Osteoblast (primary cell): ENCODE measurements around the gene ZNF521. TPM values are rescaled to one million over a fixed set of nuclear protein-coding genes. Genes with fewer than 3 reads are reported as not detected.

Experiments
- DNase-seq: peaks from one replicate; pipeline ENCODE4 v3.0.0; 2011; ENCODE audit warnings: low spot score, mixed read lengths; ENCODE audit not compliant: insufficient read length; ENCODE audit errors: missing footprints
- H2AFZ ChIP-seq: 2 replicates; pipeline ENCODE4 v1.6.0; 2011; ENCODE audit warnings: mild to moderate bottlenecking, low read length
- H3K27ac ChIP-seq: 2 replicates; pipeline ENCODE4 v1.5.1; 2011; ENCODE audit warnings: mild to moderate bottlenecking, low read depth, low read length, moderate library complexity
- H3K27me3 ChIP-seq: 2 replicates; pipeline ENCODE4 v1.6.0; 2012; ENCODE audit warnings: mild to moderate bottlenecking, control low read depth, inconsistent platforms, low read length, moderate library complexity; ENCODE audit not compliant: insufficient read depth
- H3K36me3 ChIP-seq: 2 replicates; pipeline ENCODE4 v1.5.1; 2011; ENCODE audit warnings: mild to moderate bottlenecking, low read length, control low read depth, moderate library complexity; ENCODE audit not compliant: insufficient read depth
- H3K4me1 ChIP-seq: 2 replicates; pipeline ENCODE4 v1.5.1; 2011; ENCODE audit warnings: mild to moderate bottlenecking, low read length, control low read depth, moderate library complexity; ENCODE audit not compliant: insufficient read depth
- H3K4me2 ChIP-seq: 2 replicates; pipeline ENCODE4 v1.6.0; 2011; ENCODE audit warnings: mild to moderate bottlenecking, low read length; ENCODE audit not compliant: insufficient read depth
- H3K4me3 ChIP-seq: fragments of 200-600 bp; sonication (generic); 3 replicates; pipeline ENCODE4 v1.5.1; 2012; ENCODE audit warnings: mild to moderate bottlenecking, low read length, inconsistent platforms; ENCODE audit not compliant: insufficient read depth
- H3K79me2 ChIP-seq: 2 replicates; pipeline ENCODE4 v1.6.0; 2012; ENCODE audit warnings: mild to moderate bottlenecking, low read length, control low read depth, inconsistent platforms; ENCODE audit not compliant: insufficient read depth
- H3K9me3 ChIP-seq: 2 replicates; pipeline ENCODE4 v1.5.1; 2011; ENCODE audit warnings: low read depth, low read length, control low read depth
- H4K20me1 ChIP-seq: 2 replicates; pipeline ENCODE4 v1.6.0; 2012; ENCODE audit warnings: mild to moderate bottlenecking, low read length, control low read depth; ENCODE audit not compliant: insufficient read depth
- CTCF ChIP-seq: IDR thresholded peaks from 2 replicates; pipeline ENCODE4 v1.5.1; 2011; ENCODE audit warnings: mild to moderate bottlenecking, low read depth, low read length, moderate library complexity; ENCODE audit errors: extremely low read depth
- total RNA-seq: library from RNA; depleted of rRNA; stranded (reverse); fragments of >200 nt; gene quantifications from 2 replicates; pipeline ENCODE4 v1.2.3, GENCODE V29; 2012

Gene ZNF521
- total RNA-seq, 1 donor, result 27.5 TPM

GRCh38 chr18:25282282-25282681, 69.7 kb downstream of the ZNF521 start:
- Histone ChIP-seq H3K79me2 (no peaks in the 10 kb centered on the region), H3K27ac (no peak overlapping the region), H3K27me3 (no peaks in the 10 kb centered on the region), H3K4me2 (no peak overlapping the region), H2AFZ (no peak overlapping the region), H3K36me3 (no peaks in the 10 kb centered on the region), H4K20me1 (no peaks in the 10 kb centered on the region), H3K4me1 (peaks cover 19% of the 10 kb centered on the region), H3K4me3 (no peak overlapping the region), H3K9me3 (no peaks in the 10 kb centered on the region)
- TF ChIP-seq CTCF, result no peak
- no peak for DNase-seq

GRCh38 chr18:25281556-25281955, 70.4 kb downstream of the ZNF521 start:
- Histone ChIP-seq H4K20me1 (no peaks in the 10 kb centered on the region), H3K4me3 (no peak overlapping the region), H3K4me2 (no peak overlapping the region), H3K36me3 (no peaks in the 10 kb centered on the region), H2AFZ (no peak overlapping the region), H3K4me1 (peaks cover 19% of the 10 kb centered on the region), H3K79me2 (no peaks in the 10 kb centered on the region), H3K9me3 (no peaks in the 10 kb centered on the region), H3K27ac (no peak overlapping the region), H3K27me3 (no peaks in the 10 kb centered on the region)
- DNase-seq, result no peak
- no peak for TF ChIP-seq CTCF

GRCh38 chr18:25279961-25280360, 72.0 kb downstream of the ZNF521 start:
- H3K4me2 ChIP-seq, result no peak overlapping the region
- H3K4me3 ChIP-seq, result no peak overlapping the region
- H3K4me1 ChIP-seq, result peaks cover 15% of the 10 kb centered on the region
- no peak overlapping the region for H2AFZ ChIP-seq
- no peaks in the 10 kb centered on the region for H3K9me3 ChIP-seq
- DNase-seq, result no peak
- no peak for TF ChIP-seq CTCF
- no peaks in the 10 kb centered on the region for H3K36me3 ChIP-seq
- H4K20me1 ChIP-seq, result no peaks in the 10 kb centered on the region
- no peak overlapping the region for H3K27ac ChIP-seq
- H3K27me3 ChIP-seq, result no peaks in the 10 kb centered on the region
- H3K79me2 ChIP-seq, result no peaks in the 10 kb centered on the region

DNA sequence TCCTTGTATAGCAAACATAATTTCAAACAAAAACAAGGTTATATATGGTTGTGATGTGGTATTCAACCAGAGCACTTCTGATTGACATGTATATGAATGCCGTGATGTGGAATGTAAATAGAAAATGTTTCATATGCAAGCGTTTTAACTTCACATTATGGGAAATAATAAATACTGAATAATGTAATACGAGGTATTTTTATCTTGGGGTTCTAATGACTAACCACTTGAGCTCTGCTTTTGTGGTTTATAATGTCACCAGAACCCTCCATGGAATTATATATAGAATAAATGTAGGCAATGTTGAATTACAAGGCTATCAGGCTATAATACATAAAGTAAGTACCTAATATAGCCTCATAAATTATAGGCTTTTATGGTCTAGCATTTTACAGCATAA, 72.4 kb downstream of the ZNF521 start:
- no peaks in the 10 kb centered on the region for H3K79me2 ChIP-seq
- H3K36me3 ChIP-seq, result no peaks in the 10 kb centered on the region
- no peak overlapping the region for H3K4me3 ChIP-seq
- no peak overlapping the region for H3K27ac ChIP-seq
- no peak for DNase-seq
- TF ChIP-seq CTCF, result no peak
- peaks cover 14% of the 10 kb centered on the region for H3K4me1 ChIP-seq
- H3K9me3 ChIP-seq, result no peaks in the 10 kb centered on the region
- no peak overlapping the region for H2AFZ ChIP-seq
- H3K27me3 ChIP-seq, result no peaks in the 10 kb centered on the region
- H4K20me1 ChIP-seq, result no peaks in the 10 kb centered on the region
- no peak overlapping the region for H3K4me2 ChIP-seq
